ENCODE data around the gene GALNT9.
"Not testable (repeated sequence)": the region's sequence is repeated elsewhere in the genome, so short reads cannot be mapped to it uniquely, and the experiment has no call there.

Gene GALNT9

DNA sequence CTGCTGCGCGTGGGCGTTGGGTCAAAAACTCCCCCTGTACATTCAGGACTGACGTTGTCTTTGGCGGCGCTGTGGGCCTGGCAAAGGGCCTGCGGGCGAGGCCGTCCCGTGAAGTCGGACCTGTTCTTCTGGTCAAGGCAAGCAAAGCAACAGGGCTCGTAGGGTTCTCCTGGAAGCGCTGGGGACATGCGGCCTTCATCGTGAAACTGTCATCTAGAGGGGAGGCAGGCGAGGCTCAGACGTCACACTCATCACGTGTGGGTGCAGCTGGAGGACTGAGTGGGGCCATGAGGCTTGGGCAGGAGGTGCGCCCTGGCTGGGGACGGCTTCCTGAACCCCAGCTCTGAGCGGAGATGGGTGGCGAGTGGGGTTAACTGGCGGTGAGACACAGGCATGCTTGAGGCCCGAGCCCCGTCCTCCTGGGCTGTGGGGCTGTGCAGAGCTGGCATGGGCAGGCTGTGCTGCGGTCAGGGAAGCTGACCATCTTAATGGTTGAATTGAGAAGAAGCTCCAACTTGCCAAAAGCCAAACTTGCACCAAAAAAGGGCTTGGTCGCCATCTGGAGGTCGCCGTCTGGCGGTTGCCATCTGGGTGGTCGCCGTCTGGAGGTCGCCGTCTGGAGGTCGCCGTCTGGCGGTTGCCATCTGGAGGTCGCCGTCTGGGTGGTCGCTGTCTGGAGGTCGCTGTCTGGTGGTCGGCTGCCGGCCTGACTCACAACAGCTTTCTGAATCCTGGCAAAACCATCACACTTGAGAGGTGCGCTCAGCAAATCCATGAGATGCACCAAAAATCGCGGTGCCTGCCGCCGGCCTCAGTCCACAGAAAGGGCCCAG, 119.0 kb downstream of the GALNT9 start:
- no peak for DNase-seq

DNA sequence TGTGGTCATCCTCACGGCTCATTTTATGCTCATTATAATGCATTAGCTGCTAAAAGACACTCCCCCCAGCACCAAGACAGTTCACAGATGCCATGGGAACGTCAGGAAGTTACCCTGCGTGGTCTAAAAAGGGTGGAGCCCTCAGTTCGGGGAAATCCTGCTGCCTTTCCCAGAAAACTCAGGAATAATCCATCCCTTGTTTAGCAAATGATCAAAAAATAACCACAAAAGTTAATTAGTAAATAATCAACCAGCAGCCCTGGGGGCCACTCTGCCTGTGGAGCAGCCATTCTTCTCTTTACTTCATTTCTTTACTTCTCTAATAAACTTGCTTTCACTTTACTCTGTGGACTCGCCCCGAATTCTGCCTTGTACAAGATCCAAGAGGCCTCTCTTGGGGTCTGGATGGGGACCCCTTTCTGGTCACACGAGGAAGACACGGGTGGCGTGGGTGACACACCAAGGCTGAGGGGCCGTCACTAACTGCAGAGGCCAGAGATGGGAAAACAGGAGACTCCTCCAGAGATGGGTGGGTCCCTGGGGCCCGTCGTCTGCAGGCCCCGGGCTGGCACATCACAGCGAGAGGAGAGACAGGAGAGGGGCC, 119.7 kb downstream of the GALNT9 start:
- DNase-seq: no peak

- no peak for DNase-seq
Measured at GRCh38 chr12:132208153-132208823, 121.1 kb downstream of the GALNT9 start.

GRCh38 chr12:132207083-132207775, 122.2 kb downstream of the GALNT9 start:
- no peak for DNase-seq

GRCh38 chr12:132206046-132206434, 123.3 kb downstream of the GALNT9 start:
- DNase-seq: no peak

- no peak for DNase-seq
Measured at GRCh38 chr12:132205271-132206045, 123.9 kb downstream of the GALNT9 start.

DNA sequence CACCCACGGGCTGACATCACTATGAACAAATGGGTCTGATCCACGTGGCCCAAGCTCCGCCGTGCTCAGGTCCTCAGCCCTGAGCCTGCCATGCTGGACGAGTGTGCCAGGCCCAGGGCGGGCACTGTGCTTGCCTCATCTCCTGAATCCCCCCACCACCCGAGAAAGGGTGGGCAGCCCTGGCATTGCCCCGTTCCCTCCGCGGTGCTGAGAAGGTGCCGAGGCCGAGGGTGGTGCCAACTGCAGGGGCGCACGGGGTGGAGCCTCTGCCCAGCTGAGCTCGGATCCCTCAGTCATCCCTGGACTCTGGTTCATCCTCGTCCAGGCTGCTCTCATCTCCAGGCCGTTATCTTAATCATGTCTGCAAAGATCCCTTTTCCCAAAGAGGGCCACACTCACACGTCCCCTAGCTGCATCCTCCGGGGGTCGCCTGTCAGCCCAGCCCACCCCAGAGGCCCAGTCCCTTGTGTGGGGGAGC, 124.6 kb downstream of the GALNT9 start:
- no peak for DNase-seq

DNA sequence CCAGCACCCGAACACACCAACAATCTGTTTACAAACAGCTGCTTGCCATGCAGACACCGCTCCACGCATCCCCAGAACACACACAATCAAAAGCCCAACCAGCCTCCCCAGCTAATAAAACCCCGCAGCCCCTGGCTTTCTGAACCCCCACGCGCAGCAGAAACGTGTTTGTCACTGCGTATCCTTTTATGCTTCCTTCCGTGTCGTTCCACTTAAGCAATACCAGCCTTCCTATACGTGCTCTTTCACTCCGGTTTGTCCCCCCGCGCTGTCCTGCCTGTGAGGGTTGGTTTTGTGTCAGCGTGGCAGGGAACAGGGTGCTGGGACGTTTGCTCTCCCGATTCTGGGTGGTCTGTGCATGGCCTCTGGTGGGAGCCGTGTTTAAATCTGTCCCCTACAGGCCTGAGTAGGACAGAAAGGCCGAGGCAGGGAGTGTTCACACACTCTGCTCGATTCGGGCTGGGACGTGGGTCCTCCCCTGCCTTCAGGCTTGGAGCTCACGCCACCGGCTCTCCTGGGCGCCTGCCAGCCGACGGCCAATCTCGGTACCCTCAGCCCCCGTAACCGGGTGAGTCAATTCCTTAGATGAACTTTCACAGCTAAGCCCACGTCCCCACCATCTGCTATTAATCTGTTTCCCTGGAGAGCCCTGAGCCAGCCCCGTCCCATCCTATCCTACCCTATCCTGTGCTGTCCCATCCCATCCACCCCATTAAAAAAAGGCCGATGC, 125.2 kb downstream of the GALNT9 start:
- no peak for DNase-seq

DNA sequence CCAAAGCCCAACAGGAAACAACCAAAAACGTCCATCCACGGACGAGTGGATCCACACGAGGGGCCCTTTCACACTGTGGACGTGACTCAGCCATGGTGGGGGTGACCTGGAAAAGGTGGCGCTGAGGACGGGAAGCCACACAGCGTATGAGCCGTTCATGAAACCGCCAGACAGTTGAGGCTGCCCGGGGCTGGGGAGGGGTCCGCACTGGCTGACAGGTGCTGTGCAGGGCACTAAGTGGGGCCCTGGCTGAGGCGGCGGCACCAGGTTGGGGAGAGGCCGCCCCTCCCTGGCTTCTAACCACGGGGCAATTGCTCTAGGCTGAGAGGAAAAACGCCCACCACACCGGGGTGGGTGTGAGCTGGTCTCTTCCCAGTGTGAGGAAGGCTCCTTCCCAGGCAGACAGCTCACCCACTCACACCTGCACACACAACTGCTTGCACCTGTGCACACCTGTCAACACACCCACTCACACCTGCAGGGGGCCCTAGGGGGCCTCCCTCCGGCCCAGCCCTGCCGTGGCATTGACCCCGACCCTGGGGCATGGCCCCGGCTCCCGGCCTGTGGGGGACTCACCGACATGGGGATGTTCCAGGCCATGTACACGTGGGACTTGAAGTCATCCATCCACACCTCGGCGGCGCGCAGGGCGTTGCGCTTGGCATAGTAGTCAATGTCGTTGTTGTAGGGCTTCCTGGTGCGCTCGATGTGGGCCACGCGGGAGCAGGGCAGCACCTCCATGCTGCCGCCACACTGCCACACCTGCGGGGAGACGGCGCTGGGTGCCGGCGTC, 126.3 kb downstream of the GALNT9 start:
- no peak for DNase-seq

- no peak for DNase-seq
Measured at GRCh38 chr12:132201391-132202120, 127.8 kb downstream of the GALNT9 start.

GRCh38 chr12:132200800-132201199, 128.6 kb downstream of the GALNT9 start:
- DNase-seq: no peak

DNA sequence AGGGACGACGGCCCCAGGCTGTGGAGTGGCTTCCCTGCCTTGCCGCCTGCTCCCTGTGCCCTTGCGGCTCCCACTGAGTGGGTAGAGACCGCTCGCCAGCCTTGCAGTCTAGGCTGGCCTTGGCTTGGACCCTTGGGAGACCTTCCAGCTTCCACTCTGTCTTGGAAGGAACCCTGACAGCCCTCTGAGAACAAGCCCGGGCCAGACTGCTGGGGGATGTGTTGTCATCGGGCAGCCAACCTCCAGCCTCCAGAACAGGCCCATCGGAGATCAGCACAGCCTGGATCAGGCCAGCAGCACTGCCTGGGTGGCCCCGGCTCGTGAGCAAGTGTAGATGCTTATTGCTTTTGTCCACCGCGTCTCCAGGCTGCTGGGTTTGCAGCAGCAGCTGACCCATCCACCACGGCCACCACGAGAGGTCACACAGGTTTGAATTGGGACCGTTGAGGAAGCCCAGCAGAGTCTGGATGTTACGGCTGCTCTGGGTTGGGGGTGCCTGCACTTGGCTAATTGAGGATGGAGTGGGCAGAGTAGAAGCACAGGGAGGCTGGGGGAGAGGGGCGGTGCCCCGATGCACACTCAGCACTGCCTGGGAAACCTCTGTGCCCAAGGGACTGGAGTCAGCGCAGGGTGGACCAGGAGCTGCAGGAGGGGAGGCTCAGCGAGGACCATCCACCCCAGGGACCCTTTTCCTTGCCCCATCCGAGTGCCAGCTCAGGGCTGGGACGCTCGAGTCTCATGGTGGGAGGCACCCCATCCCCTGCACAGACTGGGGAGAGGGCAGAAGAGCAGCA, 129.7 kb downstream of the GALNT9 start:
- DNase-seq: no peak

GRCh38 chr12:132199101-132199500, 130.3 kb downstream of the GALNT9 start:
- DNase-seq: no peak

GRCh38 chr12:132197581-132198354, 131.6 kb downstream of the GALNT9 start:
- DNase-seq: no peak

GRCh38 chr12:132196873-132197390, 132.5 kb downstream of the GALNT9 start:
- DNase-seq: no peak

GRCh38 chr12:132196038-132196872, 133.1 kb downstream of the GALNT9 start:
- no peak for DNase-seq

GRCh38 chr12:132195242-132195641, 134.1 kb downstream of the GALNT9 start:
- DNase-seq: not testable (repeated sequence)
